Liver (tissue), 9 donors: ENCODE results near the gene MAML3. TPM values are rescaled to one million over a fixed set of nuclear protein-coding genes. Genes with fewer than 3 reads are reported as not detected.

Experiments
- DNase-seq: peaks from one replicate; pipeline ENCODE4 v3.0.0-alpha.2; 2017; ENCODE audit warnings: low spot score
- H3K27ac ChIP-seq, 2 donors: one replicate each; pipeline ENCODE4 v1.7.0; 2013; ENCODE audit warnings: inconsistent platforms in 2 of 2, low read length in 2 of 2, control low read depth in 1 of 2, low read depth in 1 of 2, mild to moderate bottlenecking in 1 of 2
- H3K27me3 ChIP-seq, 4 donors: one replicate each; pipeline versions ENCODE4 v1.6.1 to v1.7.0; 2013; ENCODE audit warnings: low read length in 3 of 4, inconsistent platforms in 1 of 4, mild to moderate bottlenecking in 1 of 4, moderate library complexity in 1 of 4; ENCODE audit not compliant: control insufficient read depth in 4 of 4, insufficient read depth in 4 of 4
- H3K36me3 ChIP-seq, 4 donors: one replicate each; pipeline versions ENCODE4 v1.6.1 to v1.7.0; 2013; ENCODE audit warnings: low read length in 3 of 4, mild to moderate bottlenecking in 3 of 4, low read depth in 1 of 4, moderate library complexity in 1 of 4; ENCODE audit not compliant: control insufficient read depth in 4 of 4, insufficient read depth in 3 of 4
- H3K4me1 ChIP-seq, 4 donors: one replicate each; pipeline versions ENCODE4 v1.6.1 to v1.7.0; 2013; ENCODE audit warnings: low read length in 3 of 4, mild to moderate bottlenecking in 3 of 4, moderate library complexity in 1 of 4; ENCODE audit not compliant: control insufficient read depth in 4 of 4, insufficient read depth in 4 of 4
- H3K4me3 ChIP-seq, 3 donors: one replicate each; pipeline versions ENCODE4 v1.6.1 to v1.7.0; 2013; ENCODE audit warnings: low read length in 3 of 3, control low read depth in 1 of 3, low read depth in 1 of 3, mild to moderate bottlenecking in 1 of 3
- H3K9ac ChIP-seq, 2 donors: one replicate each; pipeline ENCODE4 v1.7.0; 2013; ENCODE audit warnings: low read length in 2 of 2, mild to moderate bottlenecking in 2 of 2, moderate library complexity in 2 of 2, control low read depth in 1 of 2, low read depth in 1 of 2
- H3K9me3 ChIP-seq, 4 donors: one replicate each; pipeline versions ENCODE4 v1.6.1 to v1.7.0; 2013; ENCODE audit warnings: low read length in 3 of 4; ENCODE audit not compliant: control insufficient read depth in 4 of 4
- FOXA1 ChIP-seq: IDR thresholded peaks from 2 replicates; pipeline ENCODE4 v1.6.1; 2016; ENCODE audit warnings: antibody characterized with exemption
- GABPA ChIP-seq, 2 donors: IDR thresholded peaks in 1 of 2; conservative IDR thresholded peaks in 1 of 2; 2 replicates each; pipeline ENCODE4 v1.6.1; 2016; ENCODE audit warnings: antibody characterized with exemption in 2 of 2, mild to moderate bottlenecking in 1 of 2, moderate library complexity in 1 of 2
- HNF4G ChIP-seq: IDR thresholded peaks from 2 replicates; pipeline ENCODE4 v1.6.1; 2016; ENCODE audit warnings: antibody characterized with exemption
- JUND ChIP-seq, 2 donors: IDR thresholded peaks; 2 replicates each; pipeline ENCODE4 v1.6.1; 2016; ENCODE audit warnings: antibody characterized with exemption in 2 of 2
- NR2F2 ChIP-seq: IDR thresholded peaks from 2 replicates; pipeline ENCODE4 v1.6.1; 2016; ENCODE audit warnings: antibody characterized with exemption
- RAD21 ChIP-seq, 2 donors: IDR thresholded peaks; 2 replicates each; pipeline ENCODE4 v1.6.1; 2016; ENCODE audit warnings: antibody characterized with exemption in 2 of 2, mild to moderate bottlenecking in 2 of 2
- RXRA ChIP-seq, 2 donors: IDR thresholded peaks; 2 replicates each; pipeline ENCODE4 v1.6.1; 2017 to 2018; ENCODE audit warnings: antibody characterized with exemption in 2 of 2, mild to moderate bottlenecking in 1 of 2
- WGBS: extraction: QIAGEN DNeasy Blood & Tissue Kit; methylation state at CpG from one replicate; pipeline ENCODE4 v1.1.7; 2013; 5-methylcytosine and 5-hydroxymethylcytosine counted together
- polyA plus RNA-seq, 2 donors: library from polyadenylated mRNA; stranded (reverse) in 1 of 2; unstranded in 1 of 2; fragments of 200-250 nt in 1 of 2; fragments of >200 nt in 1 of 2; fragmentation: Nextera tagmentation in 1 of 2; extraction: Ambion mirVana in 1 of 2; gene quantifications; one replicate each; pipeline versions ENCODE4 v1.2.1 to v1.2.3, GENCODE V29; 2013 to 2015
- total RNA-seq, 2 donors: library from RNA; depleted of rRNA; stranded (reverse); fragments of >200 nt; gene quantifications; one replicate each; pipeline ENCODE4 v1.2.3, GENCODE V29; 2014
- TF ChIP-seq, protein P1 (sequence below): fragments of 150-350 bp; IDR thresholded peaks from 2 replicates; pipeline ENCODE4 v1.5.1; 2017; ENCODE audit warnings: improper control_type of control experiment, low read depth, low read length; ENCODE audit not compliant: missing input control
- TF ChIP-seq, protein P2 (sequence below): IDR thresholded peaks from 2 replicates; pipeline ENCODE4 v1.6.1; 2016; ENCODE audit warnings: antibody characterized with exemption
- TF ChIP-seq, protein P3 (sequence below): IDR thresholded peaks from 2 replicates; pipeline ENCODE4 v1.6.1; 2016; ENCODE audit warnings: antibody characterized with exemption
- TF ChIP-seq, protein P4 (sequence below): IDR thresholded peaks from 2 replicates; pipeline ENCODE4 v1.6.1; 2016; ENCODE audit warnings: antibody characterized with exemption
- donor health status: healthy.
- donor health status: healthy.
- donor health status: healthy.
- donor health status: healthy.
- donor health status: healthy.

Gene MAML3
- total and polyA plus RNA-seq, 4 donors = 1.3 to 4.3 (median 2.7) TPM

DNA sequence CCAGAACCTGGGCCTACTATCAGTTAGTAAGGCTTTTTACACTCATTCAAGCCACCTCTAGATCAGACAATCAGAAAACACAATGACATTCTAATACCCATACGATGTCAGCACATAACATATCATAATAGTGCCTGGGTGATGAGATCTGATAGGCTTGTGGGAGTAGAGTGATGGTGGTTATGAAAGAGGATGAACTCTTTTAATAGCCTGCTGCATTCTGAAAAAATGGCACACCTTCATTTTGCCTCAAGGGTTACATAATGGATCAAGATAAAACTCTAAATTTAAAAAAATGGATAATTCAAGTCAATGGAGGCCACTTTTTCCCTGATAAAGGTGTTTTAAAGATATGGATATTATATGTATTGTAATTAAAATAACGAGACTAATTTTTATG is 215.6 kb downstream of the MAML3 start:
- no peaks in the 10 kb centered on the region for H3K9me3 ChIP-seq
- no peak overlapping the region for H3K4me3 ChIP-seq
- no peaks in the 10 kb centered on the region for H3K27me3 ChIP-seq
- DNase-seq = no peak
- TF ChIP-seq, protein P1, sequence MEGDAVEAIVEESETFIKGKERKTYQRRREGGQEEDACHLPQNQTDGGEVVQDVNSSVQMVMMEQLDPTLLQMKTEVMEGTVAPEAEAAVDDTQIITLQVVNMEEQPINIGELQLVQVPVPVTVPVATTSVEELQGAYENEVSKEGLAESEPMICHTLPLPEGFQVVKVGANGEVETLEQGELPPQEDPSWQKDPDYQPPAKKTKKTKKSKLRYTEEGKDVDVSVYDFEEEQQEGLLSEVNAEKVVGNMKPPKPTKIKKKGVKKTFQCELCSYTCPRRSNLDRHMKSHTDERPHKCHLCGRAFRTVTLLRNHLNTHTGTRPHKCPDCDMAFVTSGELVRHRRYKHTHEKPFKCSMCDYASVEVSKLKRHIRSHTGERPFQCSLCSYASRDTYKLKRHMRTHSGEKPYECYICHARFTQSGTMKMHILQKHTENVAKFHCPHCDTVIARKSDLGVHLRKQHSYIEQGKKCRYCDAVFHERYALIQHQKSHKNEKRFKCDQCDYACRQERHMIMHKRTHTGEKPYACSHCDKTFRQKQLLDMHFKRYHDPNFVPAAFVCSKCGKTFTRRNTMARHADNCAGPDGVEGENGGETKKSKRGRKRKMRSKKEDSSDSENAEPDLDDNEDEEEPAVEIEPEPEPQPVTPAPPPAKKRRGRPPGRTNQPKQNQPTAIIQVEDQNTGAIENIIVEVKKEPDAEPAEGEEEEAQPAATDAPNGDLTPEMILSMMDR = no peak
- TF ChIP-seq, protein P2, sequence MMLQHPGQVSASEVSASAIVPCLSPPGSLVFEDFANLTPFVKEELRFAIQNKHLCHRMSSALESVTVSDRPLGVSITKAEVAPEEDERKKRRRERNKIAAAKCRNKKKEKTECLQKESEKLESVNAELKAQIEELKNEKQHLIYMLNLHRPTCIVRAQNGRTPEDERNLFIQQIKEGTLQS = no peak
- no peak for TF ChIP-seq NR2F2
- TF ChIP-seq JUND (IDR thresholded peaks at IDR 0.05) = no peak
- no peak for TF ChIP-seq GABPA (IDR thresholded peaks at IDR 0.05 in 1 of 2, conservative IDR thresholded peaks at IDR 0.05 in 1 of 2)
- TF ChIP-seq, protein P3, sequence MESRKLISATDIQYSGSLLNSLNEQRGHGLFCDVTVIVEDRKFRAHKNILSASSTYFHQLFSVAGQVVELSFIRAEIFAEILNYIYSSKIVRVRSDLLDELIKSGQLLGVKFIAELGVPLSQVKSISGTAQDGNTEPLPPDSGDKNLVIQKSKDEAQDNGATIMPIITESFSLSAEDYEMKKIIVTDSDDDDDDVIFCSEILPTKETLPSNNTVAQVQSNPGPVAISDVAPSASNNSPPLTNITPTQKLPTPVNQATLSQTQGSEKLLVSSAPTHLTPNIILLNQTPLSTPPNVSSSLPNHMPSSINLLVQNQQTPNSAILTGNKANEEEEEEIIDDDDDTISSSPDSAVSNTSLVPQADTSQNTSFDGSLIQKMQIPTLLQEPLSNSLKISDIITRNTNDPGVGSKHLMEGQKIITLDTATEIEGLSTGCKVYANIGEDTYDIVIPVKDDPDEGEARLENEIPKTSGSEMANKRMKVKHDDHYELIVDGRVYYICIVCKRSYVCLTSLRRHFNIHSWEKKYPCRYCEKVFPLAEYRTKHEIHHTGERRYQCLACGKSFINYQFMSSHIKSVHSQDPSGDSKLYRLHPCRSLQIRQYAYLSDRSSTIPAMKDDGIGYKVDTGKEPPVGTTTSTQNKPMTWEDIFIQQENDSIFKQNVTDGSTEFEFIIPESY = no peak
- TF ChIP-seq FOXA1 = no peak
- peaks cover 0 to 4% (median 0%) of the 10 kb centered on the region in 4 donors for H3K4me1 ChIP-seq
- H3K36me3 ChIP-seq = no peaks in the 10 kb centered on the region
- no peak overlapping the region for H3K9ac ChIP-seq
- WGBS = 97% methylated on average over 2 of the region's 2 CpGs
- H3K27ac ChIP-seq = no peak overlapping the region

DNA sequence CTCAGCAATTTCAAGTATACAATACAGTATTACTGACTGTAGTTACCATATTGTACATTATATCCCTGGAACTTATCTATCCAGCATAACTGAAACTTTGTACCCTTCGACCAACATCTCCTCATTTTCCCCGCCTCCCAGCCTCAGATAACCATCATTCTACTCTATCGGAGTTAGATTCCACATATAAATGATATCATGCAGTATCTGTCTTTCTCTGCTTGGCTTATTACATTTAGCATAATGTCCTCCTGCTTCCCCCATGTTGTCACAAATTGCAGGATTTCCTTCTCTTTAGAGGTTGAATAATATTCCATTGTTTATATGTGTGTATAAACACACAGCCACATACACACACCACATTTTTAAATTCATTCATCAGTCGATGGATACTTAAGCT is 218.1 kb downstream of the MAML3 start:
- TF ChIP-seq, protein P4, sequence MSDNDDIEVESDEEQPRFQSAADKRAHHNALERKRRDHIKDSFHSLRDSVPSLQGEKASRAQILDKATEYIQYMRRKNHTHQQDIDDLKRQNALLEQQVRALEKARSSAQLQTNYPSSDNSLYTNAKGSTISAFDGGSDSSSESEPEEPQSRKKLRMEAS = no peak
- TF ChIP-seq GABPA (IDR thresholded peaks at IDR 0.05 in 1 of 2, conservative IDR thresholded peaks at IDR 0.05 in 1 of 2) (no peak), RAD21 (IDR thresholded peaks at IDR 0.05) (no peak), HNF4G (no peak), RXRA (IDR thresholded peaks at IDR 0.05) (no peak)
- TF ChIP-seq, protein P1 = no peak
- TF ChIP-seq, protein P2 = no peak
- Histone ChIP-seq H3K9me3 (no peaks in the 10 kb centered on the region), H3K4me3 (no peak overlapping the region), H3K36me3 (no peaks in the 10 kb centered on the region), H3K27ac (no peak overlapping the region), H3K27me3 (no peaks in the 10 kb centered on the region), H3K4me1 (peaks cover 0 to 4% (median 0%) of the 10 kb centered on the region in 4 donors), H3K9ac (no peak overlapping the region)
- 86% methylated on average over 4 of the region's 4 CpGs for WGBS
- no peak for DNase-seq
